Astrocyte (in vitro differentiated cells and primary cell): ENCODE results near the gene SCAPER. TPM values are rescaled to one million over a fixed set of nuclear protein-coding genes. Genes with fewer than 3 reads are reported as not detected.

Source experiments
- DNase-seq: peaks from one replicate; pipeline ENCODE4 v3.0.0-alpha.2; 2010; ENCODE audit warnings: low read depth
- FAIRE-seq: peaks from 2 replicates; lab custom pipeline; 2011; peaks lifted over from hg19 to GRCh38; lab: Jason Lieb, UNC
- H2AFZ ChIP-seq: 2 replicates; pipeline ENCODE4 v1.6.0; 2012; ENCODE audit warnings: low read depth, low read length, inconsistent platforms
- H3K27ac ChIP-seq: 2 replicates; pipeline ENCODE4 v1.5.1; 2011; ENCODE audit warnings: low read depth, low read length, inconsistent platforms
- H3K27me3 ChIP-seq: 2 replicates; pipeline ENCODE4 v1.6.0; 2011; ENCODE audit warnings: low read length, inconsistent platforms; ENCODE audit not compliant: insufficient read depth
- H3K36me3 ChIP-seq: 2 replicates; pipeline ENCODE4 v1.5.1; 2011; ENCODE audit warnings: low read length, inconsistent platforms; ENCODE audit not compliant: insufficient read depth
- H3K4me1 ChIP-seq: 2 replicates; pipeline ENCODE4 v1.5.1; 2011; ENCODE audit warnings: low read length, inconsistent platforms; ENCODE audit not compliant: insufficient read depth
- H3K4me2 ChIP-seq: 2 replicates; pipeline ENCODE4 v1.6.0; 2012; ENCODE audit warnings: low read length, inconsistent platforms
- H3K4me3 ChIP-seq: 2 replicates; pipeline ENCODE4 v1.5.1; 2011; ENCODE audit warnings: low read depth, mild to moderate bottlenecking, low read length, inconsistent platforms; ENCODE audit not compliant: insufficient read depth
- H3K79me2 ChIP-seq: 2 replicates; pipeline ENCODE4 v1.6.0; 2012; ENCODE audit warnings: mild to moderate bottlenecking, low read length, inconsistent platforms; ENCODE audit not compliant: insufficient read depth
- H3K9ac ChIP-seq: 2 replicates; pipeline ENCODE4 v1.6.0; 2012; ENCODE audit warnings: mild to moderate bottlenecking, low read length, inconsistent platforms
- H3K9me3 ChIP-seq: 2 replicates; pipeline ENCODE4 v1.5.1; 2012; ENCODE audit warnings: low read depth, mild to moderate bottlenecking, low read length, inconsistent platforms; ENCODE audit not compliant: insufficient read depth
- H4K20me1 ChIP-seq: 2 replicates; pipeline ENCODE4 v1.6.0; 2012; ENCODE audit warnings: low read length, inconsistent platforms; ENCODE audit not compliant: insufficient read depth
- H3K27ac Mint-ChIP-seq: one replicate; pipeline ENCODE4 v1.8.0; 2021; ENCODE audit warnings: mild to moderate bottlenecking, mixed read lengths; ENCODE audit not compliant: unreplicated experiment
- H3K27me3 Mint-ChIP-seq: one replicate; pipeline ENCODE4 v1.8.0; 2021; ENCODE audit warnings: low read depth, mixed read lengths; ENCODE audit not compliant: unreplicated experiment
- H3K36me3 Mint-ChIP-seq: one replicate; pipeline ENCODE4 v1.8.0; 2021; ENCODE audit warnings: low read depth, mixed read lengths; ENCODE audit not compliant: unreplicated experiment
- H3K4me1 Mint-ChIP-seq: one replicate; pipeline ENCODE4 v1.8.0; 2021; ENCODE audit warnings: low read depth, mixed read lengths; ENCODE audit not compliant: unreplicated experiment
- H3K4me3 Mint-ChIP-seq: one replicate; pipeline ENCODE4 v1.8.0; 2021; ENCODE audit warnings: mild to moderate bottlenecking, moderate library complexity, mixed read lengths; ENCODE audit not compliant: unreplicated experiment
- H3K9me3 Mint-ChIP-seq: one replicate; pipeline ENCODE4 v1.8.0; 2021; ENCODE audit warnings: mild to moderate bottlenecking, mixed read lengths; ENCODE audit not compliant: unreplicated experiment
- EZH2 ChIP-seq: IDR thresholded peaks from 2 replicates; pipeline ENCODE4 v1.6.1; 2012; ENCODE audit warnings: mild to moderate bottlenecking, low read length, inconsistent platforms; ENCODE audit not compliant: insufficient read depth
- total RNA-seq: library from RNA; stranded (reverse); gene quantifications from 2 replicates; pipeline ENCODE4 v1.2.1, GENCODE V29; 2021
- TF ChIP-seq, protein P1 (sequence below): IDR thresholded peaks from 2 replicates; pipeline ENCODE4 v1.5.1; 2011; ENCODE audit warnings: low read depth, mild to moderate bottlenecking, inconsistent platforms, low read length, moderate library complexity; ENCODE audit not compliant: insufficient read depth

Gene SCAPER
- total RNA-seq, 1 donor from 2014 or later = 8.6 TPM

DNA sequence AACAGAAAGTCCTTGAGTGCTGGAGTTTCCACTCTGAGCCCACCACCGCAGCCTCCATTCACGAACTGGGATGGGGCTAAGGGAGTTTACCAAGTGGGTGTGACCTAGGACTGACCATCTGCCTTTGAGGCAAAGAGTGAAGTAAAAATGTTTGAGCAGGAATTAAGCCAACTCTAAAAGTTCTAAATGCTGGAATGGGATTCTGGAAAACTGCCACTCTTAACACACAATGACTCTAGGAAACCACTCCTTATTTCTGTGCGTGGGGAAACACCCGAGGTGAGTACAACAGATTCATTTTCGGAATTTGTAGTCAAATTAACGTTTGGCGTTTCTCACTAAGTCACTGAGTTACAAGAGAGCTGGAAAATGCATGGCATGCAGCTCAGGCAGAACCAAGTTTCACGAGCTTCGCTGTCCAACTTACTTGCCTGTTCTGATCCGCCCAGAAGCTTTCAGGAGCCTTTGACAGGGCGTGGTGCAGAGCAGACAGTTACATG lies 537.0 kb downstream of the SCAPER start:
- H3K79me2 ChIP-seq = no peaks in the 10 kb centered on the region
- H3K4me2 ChIP-seq = no peak overlapping the region
- FAIRE-seq = no peak

DNA sequence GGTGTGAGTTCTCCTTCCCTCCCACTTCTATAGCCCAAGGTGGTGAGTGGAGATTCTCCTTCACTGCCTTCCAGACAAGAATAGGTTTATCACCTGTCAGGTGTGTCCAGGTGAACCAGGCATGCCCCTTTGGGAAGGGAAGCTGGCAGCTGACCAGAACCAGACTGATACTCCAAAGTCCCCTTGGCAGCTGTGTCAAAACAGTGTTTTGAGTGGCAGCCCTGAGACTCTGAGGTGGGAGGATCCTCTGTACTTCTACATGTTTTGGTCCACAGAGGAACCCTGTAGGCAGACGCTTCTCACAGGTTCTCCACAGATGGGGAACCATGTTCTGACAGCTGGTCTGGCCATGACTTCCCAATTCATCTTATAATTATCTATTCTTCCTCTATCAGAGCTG lies 538.4 kb downstream of the SCAPER start:
- Histone ChIP-seq H3K4me3 (no peak overlapping the region), H3K79me2 (no peaks in the 10 kb centered on the region), H3K27ac (no peak overlapping the region), H3K4me2 (no peak overlapping the region), H3K4me1 (no peaks in the 10 kb centered on the region), H3K27me3 (no peaks in the 10 kb centered on the region), H3K9ac (no peak overlapping the region), H4K20me1 (no peaks in the 10 kb centered on the region), H2AFZ (no peak overlapping the region), H3K36me3 (no peaks in the 10 kb centered on the region), H3K9me3 (no peaks in the 10 kb centered on the region)
- H3K27me3 Mint-ChIP-seq = peaks cover 8% of the 10 kb centered on the region
- no peak overlapping the region for H3K4me3 Mint-ChIP-seq
- DNase-seq (no peak), FAIRE-seq (no peak)
- H3K36me3 Mint-ChIP-seq = no peaks in the 10 kb centered on the region
- TF ChIP-seq EZH2 = no peak
- H3K27ac Mint-ChIP-seq = no peak overlapping the region
- H3K4me1 Mint-ChIP-seq = no peaks in the 10 kb centered on the region
- no peaks in the 10 kb centered on the region for H3K9me3 Mint-ChIP-seq

More for the DNA sequence above, 537.0 kb downstream of the SCAPER start:
- Mint-ChIP-seq H3K4me1 (no peaks in the 10 kb centered on the region), H3K9me3 (peaks cover 3% of the 10 kb centered on the region), H3K27me3 (peaks cover 8% of the 10 kb centered on the region), H3K27ac (no peak overlapping the region), H3K36me3 (peaks cover 4% of the 10 kb centered on the region), H3K4me3 (no peak overlapping the region)
- H3K4me3 ChIP-seq = no peak overlapping the region
- no peak overlapping the region for H3K27ac ChIP-seq
- no peaks in the 10 kb centered on the region for H3K36me3 ChIP-seq
- no peaks in the 10 kb centered on the region for H3K9me3 ChIP-seq
- H3K4me1 ChIP-seq = no peaks in the 10 kb centered on the region
- H3K27me3 ChIP-seq = no peaks in the 10 kb centered on the region
- no peak overlapping the region for H2AFZ ChIP-seq
- H4K20me1 ChIP-seq = no peaks in the 10 kb centered on the region
- peak; percentile 26 for DNase-seq
- H3K9ac ChIP-seq = no peak overlapping the region
- TF ChIP-seq, protein P1, sequence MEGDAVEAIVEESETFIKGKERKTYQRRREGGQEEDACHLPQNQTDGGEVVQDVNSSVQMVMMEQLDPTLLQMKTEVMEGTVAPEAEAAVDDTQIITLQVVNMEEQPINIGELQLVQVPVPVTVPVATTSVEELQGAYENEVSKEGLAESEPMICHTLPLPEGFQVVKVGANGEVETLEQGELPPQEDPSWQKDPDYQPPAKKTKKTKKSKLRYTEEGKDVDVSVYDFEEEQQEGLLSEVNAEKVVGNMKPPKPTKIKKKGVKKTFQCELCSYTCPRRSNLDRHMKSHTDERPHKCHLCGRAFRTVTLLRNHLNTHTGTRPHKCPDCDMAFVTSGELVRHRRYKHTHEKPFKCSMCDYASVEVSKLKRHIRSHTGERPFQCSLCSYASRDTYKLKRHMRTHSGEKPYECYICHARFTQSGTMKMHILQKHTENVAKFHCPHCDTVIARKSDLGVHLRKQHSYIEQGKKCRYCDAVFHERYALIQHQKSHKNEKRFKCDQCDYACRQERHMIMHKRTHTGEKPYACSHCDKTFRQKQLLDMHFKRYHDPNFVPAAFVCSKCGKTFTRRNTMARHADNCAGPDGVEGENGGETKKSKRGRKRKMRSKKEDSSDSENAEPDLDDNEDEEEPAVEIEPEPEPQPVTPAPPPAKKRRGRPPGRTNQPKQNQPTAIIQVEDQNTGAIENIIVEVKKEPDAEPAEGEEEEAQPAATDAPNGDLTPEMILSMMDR = no peak
- TF ChIP-seq EZH2 = no peak

DNA sequence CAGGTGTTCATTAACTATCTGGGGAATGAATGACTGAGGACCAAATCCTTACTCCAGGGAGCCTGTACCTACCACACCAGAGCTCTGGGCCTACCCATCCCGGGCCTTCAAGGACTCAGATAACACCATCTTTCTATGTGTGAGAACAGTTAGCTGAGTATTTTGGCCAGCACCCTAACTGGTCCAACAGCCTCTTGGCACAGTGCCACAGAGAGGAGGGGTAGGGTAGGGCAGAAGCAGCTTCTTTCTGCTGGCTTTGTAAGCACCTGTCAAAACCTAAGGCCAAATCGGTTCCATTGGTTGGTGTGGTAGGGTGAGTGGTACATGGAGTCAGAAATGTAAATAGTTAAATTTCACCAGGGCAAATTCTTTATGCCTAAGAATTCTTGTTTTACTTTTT lies 541.9 kb downstream of the SCAPER start:
- no peak overlapping the region for H3K4me2 ChIP-seq

More for the DNA sequence above, 541.9 kb downstream of the SCAPER start:
- Mint-ChIP-seq H3K4me3 (no peak overlapping the region), H3K36me3 (no peaks in the 10 kb centered on the region), H3K27ac (no peak overlapping the region), H3K27me3 (peaks cover 5% of the 10 kb centered on the region), H3K4me1 (no peaks in the 10 kb centered on the region), H3K9me3 (no peaks in the 10 kb centered on the region)
- DNase-seq (no peak), FAIRE-seq (no peak)
- Histone ChIP-seq H3K27ac (no peak overlapping the region), H4K20me1 (no peaks in the 10 kb centered on the region), H2AFZ (no peak overlapping the region), H3K4me3 (no peak overlapping the region), H3K9ac (no peak overlapping the region), H3K4me1 (no peaks in the 10 kb centered on the region), H3K9me3 (no peaks in the 10 kb centered on the region), H3K36me3 (no peaks in the 10 kb centered on the region), H3K27me3 (no peaks in the 10 kb centered on the region), H3K79me2 (no peaks in the 10 kb centered on the region)
- TF ChIP-seq, protein P1 = no peak
- TF ChIP-seq EZH2 = no peak
